GM23338 (cell line): ENCODE results near the gene ACTN2.

ENCODE experiments used
- CREB1 ChIP-seq: fragments of 250-450 bp; sonication (Bioruptor Pico); IDR thresholded peaks from 2 replicates; pipeline ENCODE4 v1.5.0; 2020; ENCODE audit warnings: low read depth, mild to moderate bottlenecking, moderate library complexity
- CTCF ChIP-seq, 2 experiments: fragments of 200-600 bp in 1 of 2; sonication (generic) in 1 of 2; conservative IDR thresholded peaks; 2 replicates each; pipeline versions ENCODE4 v1.5.1 to v1.6.1; 2016 to 2017; ENCODE audit warnings: antibody characterized with exemption in 2 of 2, low read depth in 2 of 2, mild to moderate bottlenecking in 2 of 2, moderate library complexity in 1 of 2
- EZH2 ChIP-seq: fragments of 200-600 bp; sonication (generic); IDR thresholded peaks from one replicate; pipeline ENCODE4 v1.8.0; 2017; ENCODE audit warnings: antibody characterized with exemption, mild to moderate bottlenecking, low read depth; ENCODE audit not compliant: unreplicated experiment
- EZH2phosphoT487 ChIP-seq: fragments of 200-600 bp; sonication (generic); IDR thresholded peaks from one replicate; pipeline ENCODE4 v1.8.1; 2018; ENCODE audit warnings: antibody characterized with exemption; ENCODE audit not compliant: unreplicated experiment
- JUNB ChIP-seq: IDR thresholded peaks from one replicate; pipeline ENCODE4 v1.6.1; 2016; ENCODE audit warnings: antibody characterized with exemption; ENCODE audit not compliant: unreplicated experiment
- POLR2AphosphoS5 ChIP-seq: IDR thresholded peaks from 2 replicates; pipeline ENCODE4 v1.6.1; 2016; ENCODE audit warnings: antibody characterized with exemption, low read depth
- STAT1 ChIP-seq: IDR thresholded peaks from one replicate; pipeline ENCODE4 v1.6.1; 2016; ENCODE audit warnings: antibody characterized with exemption; ENCODE audit not compliant: unreplicated experiment
- ZNF114 ChIP-seq: fragments of 250-450 bp; sonication (Bioruptor Pico); IDR thresholded peaks from 2 replicates; pipeline ENCODE4 v1.5.0; 2020; ENCODE audit warnings: mild to moderate bottlenecking, moderate library complexity
- TF ChIP-seq, protein P1 (sequence below): IDR thresholded peaks from 2 replicates; pipeline ENCODE4 v1.6.1; 2016; ENCODE audit warnings: antibody characterized with exemption
- TF ChIP-seq, protein P2 (sequence below): IDR thresholded peaks from one replicate; pipeline ENCODE4 v1.6.1; 2018; ENCODE audit warnings: antibody characterized with exemption; ENCODE audit not compliant: unreplicated experiment

GRCh38 chr1:236654957-236655356 lies 31.3 kb upstream of the ACTN2 start:
- TF ChIP-seq CTCF (conservative IDR thresholded peaks at IDR 0.05; ENCODE audit: low read depth in 2 of 2) = no peak
- TF ChIP-seq POLR2AphosphoS5 = no peak
- TF ChIP-seq, protein P1, sequence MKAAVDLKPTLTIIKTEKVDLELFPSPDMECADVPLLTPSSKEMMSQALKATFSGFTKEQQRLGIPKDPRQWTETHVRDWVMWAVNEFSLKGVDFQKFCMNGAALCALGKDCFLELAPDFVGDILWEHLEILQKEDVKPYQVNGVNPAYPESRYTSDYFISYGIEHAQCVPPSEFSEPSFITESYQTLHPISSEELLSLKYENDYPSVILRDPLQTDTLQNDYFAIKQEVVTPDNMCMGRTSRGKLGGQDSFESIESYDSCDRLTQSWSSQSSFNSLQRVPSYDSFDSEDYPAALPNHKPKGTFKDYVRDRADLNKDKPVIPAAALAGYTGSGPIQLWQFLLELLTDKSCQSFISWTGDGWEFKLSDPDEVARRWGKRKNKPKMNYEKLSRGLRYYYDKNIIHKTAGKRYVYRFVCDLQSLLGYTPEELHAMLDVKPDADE = no peak
- TF ChIP-seq, protein P2, sequence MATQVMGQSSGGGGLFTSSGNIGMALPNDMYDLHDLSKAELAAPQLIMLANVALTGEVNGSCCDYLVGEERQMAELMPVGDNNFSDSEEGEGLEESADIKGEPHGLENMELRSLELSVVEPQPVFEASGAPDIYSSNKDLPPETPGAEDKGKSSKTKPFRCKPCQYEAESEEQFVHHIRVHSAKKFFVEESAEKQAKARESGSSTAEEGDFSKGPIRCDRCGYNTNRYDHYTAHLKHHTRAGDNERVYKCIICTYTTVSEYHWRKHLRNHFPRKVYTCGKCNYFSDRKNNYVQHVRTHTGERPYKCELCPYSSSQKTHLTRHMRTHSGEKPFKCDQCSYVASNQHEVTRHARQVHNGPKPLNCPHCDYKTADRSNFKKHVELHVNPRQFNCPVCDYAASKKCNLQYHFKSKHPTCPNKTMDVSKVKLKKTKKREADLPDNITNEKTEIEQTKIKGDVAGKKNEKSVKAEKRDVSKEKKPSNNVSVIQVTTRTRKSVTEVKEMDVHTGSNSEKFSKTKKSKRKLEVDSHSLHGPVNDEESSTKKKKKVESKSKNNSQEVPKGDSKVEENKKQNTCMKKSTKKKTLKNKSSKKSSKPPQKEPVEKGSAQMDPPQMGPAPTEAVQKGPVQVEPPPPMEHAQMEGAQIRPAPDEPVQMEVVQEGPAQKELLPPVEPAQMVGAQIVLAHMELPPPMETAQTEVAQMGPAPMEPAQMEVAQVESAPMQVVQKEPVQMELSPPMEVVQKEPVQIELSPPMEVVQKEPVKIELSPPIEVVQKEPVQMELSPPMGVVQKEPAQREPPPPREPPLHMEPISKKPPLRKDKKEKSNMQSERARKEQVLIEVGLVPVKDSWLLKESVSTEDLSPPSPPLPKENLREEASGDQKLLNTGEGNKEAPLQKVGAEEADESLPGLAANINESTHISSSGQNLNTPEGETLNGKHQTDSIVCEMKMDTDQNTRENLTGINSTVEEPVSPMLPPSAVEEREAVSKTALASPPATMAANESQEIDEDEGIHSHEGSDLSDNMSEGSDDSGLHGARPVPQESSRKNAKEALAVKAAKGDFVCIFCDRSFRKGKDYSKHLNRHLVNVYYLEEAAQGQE = no peak
- TF ChIP-seq CREB1 (CRISPR knock-in tag) = no peak
- no peak for TF ChIP-seq EZH2
- TF ChIP-seq EZH2phosphoT487 = no peak
- no peak for TF ChIP-seq STAT1
- no peak for TF ChIP-seq ZNF114 (CRISPR knock-in tag)
- TF ChIP-seq JUNB = no peak
